ENCODE data around the gene TPD52L2.
"Not testable (repeated sequence)": the region's sequence is repeated elsewhere in the genome, so short reads cannot be mapped to it uniquely, and the experiment has no call there.

Gene TPD52L2

GRCh38 chr20:63846128-63846771, 18.8 kb upstream of the TPD52L2 start:
- Mint-ChIP-seq H3K36me3 (ENCODE audit: low read depth) (no peaks in the 10 kb centered on the region), H3K4me3 (no peak overlapping the region), H3K4me1 (ENCODE audit: low read depth) (peaks cover 18% of the 10 kb centered on the region), H3K27ac (no peak overlapping the region), H3K27me3 (peaks cover 34% of the 10 kb centered on the region), H3K9me3 (no peaks in the 10 kb centered on the region)

GRCh38 chr20:63846888-63847236, 18.2 kb upstream of the TPD52L2 start:
- H3K36me3 Mint-ChIP-seq (ENCODE audit: low read depth): no peaks in the 10 kb centered on the region
- H3K4me3 Mint-ChIP-seq: no peak overlapping the region
- peaks cover 36% of the 10 kb centered on the region for H3K27me3 Mint-ChIP-seq
- H3K9me3 Mint-ChIP-seq: no peaks in the 10 kb centered on the region
- H3K27ac Mint-ChIP-seq: no peak overlapping the region
- peaks cover 21% of the 10 kb centered on the region for H3K4me1 Mint-ChIP-seq (ENCODE audit: low read depth)

DNA sequence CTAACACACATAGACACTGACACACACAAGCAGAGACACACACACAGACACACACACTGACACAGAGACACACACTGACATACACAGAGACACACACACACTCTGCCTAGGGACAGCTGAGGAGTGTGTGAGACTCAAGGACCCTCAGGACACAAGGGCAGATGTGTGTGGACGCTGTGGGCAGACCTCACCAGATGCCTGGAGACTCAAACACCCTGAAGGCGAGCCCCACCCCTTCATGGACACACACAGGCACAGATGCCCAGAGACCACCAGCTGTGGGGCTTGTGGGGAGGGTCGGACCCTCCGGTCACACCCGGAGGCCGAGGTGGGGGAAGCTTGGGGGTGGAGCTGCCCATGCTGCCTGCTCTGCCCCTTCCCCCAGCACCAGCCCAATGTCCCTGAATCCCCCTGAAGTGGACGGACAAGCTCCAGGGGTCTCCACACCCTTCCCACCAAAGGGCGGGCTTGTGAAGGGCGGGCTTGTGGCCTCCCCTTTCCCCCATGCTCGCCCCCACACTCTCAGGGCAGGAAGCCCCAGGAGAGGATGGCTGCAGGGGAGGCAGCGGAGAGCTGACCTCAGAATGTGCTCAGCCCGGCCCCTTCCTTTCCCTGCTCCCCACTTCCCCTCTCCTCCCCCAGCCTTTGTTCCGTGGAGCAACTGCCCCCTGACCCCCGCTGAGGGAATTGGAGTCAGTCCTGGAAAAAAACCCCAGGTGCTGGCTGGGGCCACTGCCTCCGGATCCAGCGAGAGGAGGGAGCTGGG, 17.6 kb upstream of the TPD52L2 start:
- H3K4me3 Mint-ChIP-seq: no peak overlapping the region
- H3K9me3 Mint-ChIP-seq: no peaks in the 10 kb centered on the region
- no peaks in the 10 kb centered on the region for H3K36me3 Mint-ChIP-seq (ENCODE audit: low read depth)
- peaks cover 21% of the 10 kb centered on the region for H3K4me1 Mint-ChIP-seq (ENCODE audit: low read depth)
- H3K27ac Mint-ChIP-seq: no peak overlapping the region
- H3K27me3 Mint-ChIP-seq: peaks cover 35% of the 10 kb centered on the region

GRCh38 chr20:63848003-63848911, 16.8 kb upstream of the TPD52L2 start:
- no peak overlapping the region for H3K4me3 Mint-ChIP-seq
- peaks cover 21% of the 10 kb centered on the region for H3K4me1 Mint-ChIP-seq (ENCODE audit: low read depth)
- no peak overlapping the region for H3K27ac Mint-ChIP-seq
- peaks cover 30% of the 10 kb centered on the region for H3K27me3 Mint-ChIP-seq
- H3K9me3 Mint-ChIP-seq: no peaks in the 10 kb centered on the region
- no peaks in the 10 kb centered on the region for H3K36me3 Mint-ChIP-seq (ENCODE audit: low read depth)

- peaks cover 15% of the 10 kb centered on the region for H3K27me3 Mint-ChIP-seq
- H3K4me1 Mint-ChIP-seq (ENCODE audit: low read depth): peaks cover 20% of the 10 kb centered on the region
- H3K36me3 Mint-ChIP-seq (ENCODE audit: low read depth): no peaks in the 10 kb centered on the region
- no peak overlapping the region for H3K4me3 Mint-ChIP-seq
- no peaks in the 10 kb centered on the region for H3K9me3 Mint-ChIP-seq
- no peak overlapping the region for H3K27ac Mint-ChIP-seq
Measured at GRCh38 chr20:63850689-63851547, 14.2 kb upstream of the TPD52L2 start.

DNA sequence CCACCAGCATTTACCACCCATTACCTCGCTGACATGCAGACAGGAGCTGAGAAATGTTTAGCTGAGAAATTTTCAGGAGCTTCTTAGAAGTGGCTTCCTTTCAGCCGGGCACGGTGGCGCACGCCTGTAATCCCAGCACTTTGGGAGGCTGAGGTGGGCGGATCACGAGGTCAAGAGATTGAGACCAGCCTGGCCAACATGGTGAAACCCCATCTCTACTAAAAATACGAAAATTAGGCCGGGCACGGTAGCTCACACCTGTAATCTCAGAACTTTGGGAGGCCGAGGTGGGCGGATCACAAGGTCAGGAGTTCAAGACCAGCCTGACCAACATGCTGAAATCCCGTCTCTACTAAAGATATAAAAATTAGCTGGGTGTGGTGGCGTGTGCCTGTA, 13.5 kb upstream of the TPD52L2 start:
- not testable (repeated sequence) for H3K4me3 Mint-ChIP-seq; H3K9me3 Mint-ChIP-seq; H3K27ac Mint-ChIP-seq; H3K36me3 Mint-ChIP-seq (ENCODE audit: low read depth)
- peaks cover 17% of the 10 kb centered on the region for H3K4me1 Mint-ChIP-seq (ENCODE audit: low read depth)
- H3K27me3 Mint-ChIP-seq: peaks cover 12% of the 10 kb centered on the region

DNA sequence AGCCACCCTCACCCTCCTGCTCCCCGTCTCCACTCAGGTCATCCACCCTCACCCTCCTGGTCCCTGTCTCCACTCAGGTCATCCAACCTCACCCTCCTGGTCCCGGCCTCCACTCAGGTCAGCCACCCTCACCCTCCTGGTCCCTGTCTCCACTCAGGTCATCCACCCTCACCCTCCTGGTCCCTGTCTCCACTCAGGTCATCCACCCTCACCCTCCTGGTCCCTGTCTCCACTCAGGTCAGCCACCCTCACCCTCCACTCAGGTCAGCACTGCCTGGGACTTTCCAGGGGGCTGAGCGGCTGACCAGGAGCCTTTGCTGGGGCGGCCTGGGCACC, 11.4 kb upstream of the TPD52L2 start:
- peaks cover 34% of the 10 kb centered on the region for H3K4me1 Mint-ChIP-seq (ENCODE audit: low read depth)
- H3K27ac Mint-ChIP-seq; H3K36me3 Mint-ChIP-seq (ENCODE audit: low read depth); H3K4me3 Mint-ChIP-seq; H3K9me3 Mint-ChIP-seq: not testable (repeated sequence)
- peaks cover 12% of the 10 kb centered on the region for H3K27me3 Mint-ChIP-seq

GRCh38 chr20:63854069-63854765, 10.9 kb upstream of the TPD52L2 start:
- H3K27ac Mint-ChIP-seq: no peak overlapping the region
- H3K4me1 Mint-ChIP-seq (ENCODE audit: low read depth): peaks cover 39% of the 10 kb centered on the region
- peaks cover 12% of the 10 kb centered on the region for H3K27me3 Mint-ChIP-seq
- H3K36me3 Mint-ChIP-seq (ENCODE audit: low read depth): no peaks in the 10 kb centered on the region
- H3K4me3 Mint-ChIP-seq: no peak overlapping the region
- H3K9me3 Mint-ChIP-seq: no peaks in the 10 kb centered on the region

DNA sequence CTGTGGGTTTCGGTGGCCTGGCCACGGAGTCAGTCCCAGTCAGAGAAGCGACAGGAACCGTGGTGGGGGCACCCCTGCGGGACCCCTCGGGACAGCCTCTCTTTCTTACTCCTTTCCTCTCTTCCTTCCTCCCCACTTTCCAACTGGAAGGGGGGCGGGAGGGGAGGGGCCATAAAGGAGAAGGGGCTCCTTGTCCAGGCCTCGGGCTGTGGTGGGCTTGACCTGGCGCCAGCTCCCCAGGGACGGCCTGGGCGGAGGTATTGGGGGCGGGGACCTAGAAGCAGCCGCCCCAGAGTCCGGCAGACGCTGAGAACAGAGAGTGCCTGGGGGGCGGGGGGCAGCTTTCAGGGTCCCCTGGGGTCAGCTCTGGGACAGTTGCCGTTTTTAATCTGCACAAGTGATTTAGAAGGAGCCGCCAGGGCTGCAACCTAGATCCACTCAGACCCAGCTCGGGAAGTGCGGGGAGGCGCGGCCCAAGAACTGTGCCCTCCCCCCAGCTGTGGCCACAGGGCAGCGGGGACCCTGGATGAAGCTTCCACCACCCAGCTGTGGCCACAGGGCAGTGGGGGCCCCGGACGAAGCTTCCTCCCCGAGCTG, 10.2 kb upstream of the TPD52L2 start:
- Mint-ChIP-seq H3K9me3 (no peaks in the 10 kb centered on the region), H3K27me3 (peaks cover 12% of the 10 kb centered on the region), H3K4me3 (no peak overlapping the region), H3K36me3 (ENCODE audit: low read depth) (no peaks in the 10 kb centered on the region), H3K27ac (no peak overlapping the region), H3K4me1 (ENCODE audit: low read depth) (peaks cover 42% of the 10 kb centered on the region)

DNA sequence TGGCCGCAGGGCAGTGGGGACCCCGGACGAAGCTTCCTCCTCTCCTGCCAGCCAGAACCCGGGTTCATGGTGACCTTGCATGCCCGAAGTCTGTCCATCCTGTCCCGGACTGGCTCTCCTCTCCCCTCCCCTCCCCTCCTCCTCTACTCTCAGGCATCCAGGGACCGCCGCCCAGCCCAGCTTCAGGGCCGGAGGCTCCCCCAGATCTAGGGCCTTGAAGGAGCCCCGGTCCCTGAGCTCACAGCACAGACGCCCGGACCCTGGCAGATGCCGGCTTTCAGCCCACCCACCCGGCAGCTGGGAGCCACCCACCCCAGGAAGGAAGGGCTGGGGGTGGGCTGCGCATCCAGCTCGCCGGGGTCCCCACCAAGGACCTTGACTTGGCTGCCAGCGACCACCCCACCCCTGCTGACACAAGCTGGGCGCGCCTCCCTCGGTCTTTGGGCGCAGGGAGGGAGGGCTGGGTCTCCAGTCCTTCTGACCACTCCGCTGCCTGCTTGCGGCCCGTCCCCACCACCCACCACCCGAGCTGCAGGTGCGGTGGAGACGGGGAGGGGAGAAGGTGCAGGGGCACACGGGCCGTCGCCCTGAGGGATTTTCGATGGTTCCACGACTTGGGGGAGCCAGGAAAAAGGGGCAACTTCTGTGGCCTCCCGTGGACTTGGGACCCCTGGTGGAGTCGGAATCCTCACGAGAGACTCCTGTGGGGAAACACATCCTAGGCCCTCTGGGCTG, 9.5 kb upstream of the TPD52L2 start:
- Mint-ChIP-seq H3K36me3 (ENCODE audit: low read depth) (peaks cover under 1% of the 10 kb centered on the region), H3K9me3 (no peaks in the 10 kb centered on the region), H3K27me3 (peaks cover 10% of the 10 kb centered on the region), H3K27ac (no peak overlapping the region), H3K4me3 (no peak overlapping the region), H3K4me1 (ENCODE audit: low read depth) (peaks cover 39% of the 10 kb centered on the region)

GRCh38 chr20:63856098-63856511, 9.0 kb upstream of the TPD52L2 start:
- Mint-ChIP-seq H3K27me3 (peaks cover 7% of the 10 kb centered on the region), H3K27ac (no peak overlapping the region), H3K4me1 (ENCODE audit: low read depth) (peaks cover 34% of the 10 kb centered on the region), H3K4me3 (no peak overlapping the region), H3K9me3 (no peaks in the 10 kb centered on the region), H3K36me3 (ENCODE audit: low read depth) (peaks cover 5% of the 10 kb centered on the region)

- Mint-ChIP-seq H3K27ac (no peak overlapping the region), H3K9me3 (no peaks in the 10 kb centered on the region), H3K27me3 (no peaks in the 10 kb centered on the region), H3K36me3 (ENCODE audit: low read depth) (peaks cover 5% of the 10 kb centered on the region), H3K4me1 (ENCODE audit: low read depth) (peaks cover 25% of the 10 kb centered on the region), H3K4me3 (no peak overlapping the region)
Measured at GRCh38 chr20:63857764-63858392, 7.2 kb upstream of the TPD52L2 start.
